Endometrium (tissue), 2 donors: ENCODE data around the gene CLK1.
"Not testable (repeated sequence)": the region's sequence is repeated elsewhere in the genome, so short reads cannot be mapped to it uniquely, and the experiment has no call there.

Experiments
- FAIRE-seq: peaks from 2 replicates; lab custom pipeline; 2012; peaks lifted over from hg19 to GRCh38; lab: Jason Lieb, UNC
- donor health status: control.
- donor health status: control.

Gene CLK1

DNA sequence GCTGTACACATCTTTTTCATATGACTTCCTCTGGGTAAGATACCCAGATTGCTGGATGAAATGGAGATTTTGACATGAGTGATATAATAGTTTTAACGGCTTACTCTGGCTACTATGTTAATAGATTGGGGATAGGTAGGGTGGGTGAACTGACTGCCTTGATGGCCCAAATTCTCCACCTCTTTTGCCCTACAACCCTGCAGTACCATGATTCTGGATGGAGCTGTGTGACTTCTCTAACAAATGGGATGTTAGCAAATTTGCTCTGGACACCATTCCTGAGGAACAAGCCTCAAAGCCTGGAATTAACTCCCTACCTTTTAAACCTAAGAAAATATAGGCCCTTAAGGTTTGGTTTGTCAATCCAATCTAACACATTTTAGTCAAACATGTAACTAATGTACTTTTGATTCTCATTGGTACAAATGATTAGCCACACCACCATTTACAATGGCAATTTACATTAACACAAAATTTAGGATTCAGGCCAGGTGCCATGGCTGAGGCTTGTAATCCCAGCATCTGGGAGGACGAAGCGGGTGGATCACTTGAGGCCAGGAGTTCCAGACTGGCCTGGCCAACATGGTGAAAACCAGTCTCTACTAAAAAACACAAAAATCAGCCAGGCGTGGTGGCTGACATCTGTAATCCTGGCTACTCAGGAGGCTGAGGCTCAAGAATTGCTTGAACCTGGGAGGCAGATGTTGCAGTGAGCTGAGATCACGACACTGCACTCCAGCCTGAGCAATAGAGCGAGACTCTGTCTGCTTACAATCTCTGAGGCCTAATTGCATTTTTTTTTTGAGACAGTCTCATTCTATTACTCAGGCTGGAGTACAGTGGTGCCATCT, 12.8 kb downstream of the CLK1 start:
- no peak for FAIRE-seq

DNA sequence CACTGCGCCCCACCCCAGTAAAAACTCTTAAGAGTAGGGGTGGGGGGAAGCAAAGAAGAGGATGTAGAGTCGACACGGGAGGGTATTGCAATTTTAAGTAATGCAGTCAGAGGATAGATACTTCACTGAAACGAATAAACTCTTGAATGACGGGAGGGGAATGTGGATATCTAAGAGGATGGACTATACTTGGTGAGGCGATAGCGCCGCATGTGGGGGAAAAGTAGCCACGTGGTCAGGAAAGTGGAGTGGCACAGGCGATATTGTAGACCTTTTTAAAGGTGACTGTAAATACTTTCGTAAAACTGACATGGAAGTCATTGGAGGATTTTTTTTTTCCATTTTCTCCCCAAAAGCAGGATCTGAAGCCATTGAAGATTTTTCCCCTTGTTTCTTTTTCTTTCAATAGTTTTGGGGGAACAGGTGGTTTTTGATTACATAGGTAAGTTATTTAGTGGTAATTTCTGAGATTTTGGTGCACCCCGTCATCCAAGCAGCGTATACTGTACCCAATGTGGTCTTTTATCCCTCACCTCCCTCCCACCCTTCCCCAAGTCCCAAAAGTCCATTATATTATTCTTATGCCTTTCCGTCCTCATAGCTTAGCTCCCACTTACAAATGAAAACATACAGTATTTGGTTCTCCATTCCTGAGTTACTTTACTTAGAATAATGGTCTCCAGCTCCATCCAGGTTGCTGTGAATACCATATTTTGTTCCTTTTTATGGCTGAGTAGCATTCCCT, 13.8 kb downstream of the CLK1 start:
- no peak for FAIRE-seq

DNA sequence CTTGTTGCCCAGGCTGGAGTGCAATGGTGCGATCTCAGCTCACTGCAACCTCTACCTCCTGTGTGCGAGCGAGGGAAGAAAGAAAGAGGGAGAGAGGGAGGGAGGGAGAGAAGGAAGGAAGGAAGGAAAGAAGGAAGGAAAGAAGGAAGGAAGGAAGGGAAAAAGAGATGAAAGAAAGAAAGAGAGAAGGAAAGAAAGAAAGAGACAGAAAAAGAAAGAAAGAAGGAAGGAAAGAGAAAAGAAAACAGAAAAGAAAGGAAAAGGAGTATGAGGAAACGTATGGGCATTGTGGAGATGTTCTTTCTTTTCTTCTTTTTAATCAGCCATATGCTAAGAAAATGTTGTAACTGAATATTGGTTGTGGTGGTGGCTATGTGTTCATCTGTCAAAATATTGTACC, 16.5 kb downstream of the CLK1 start:
- no peak for FAIRE-seq

DNA sequence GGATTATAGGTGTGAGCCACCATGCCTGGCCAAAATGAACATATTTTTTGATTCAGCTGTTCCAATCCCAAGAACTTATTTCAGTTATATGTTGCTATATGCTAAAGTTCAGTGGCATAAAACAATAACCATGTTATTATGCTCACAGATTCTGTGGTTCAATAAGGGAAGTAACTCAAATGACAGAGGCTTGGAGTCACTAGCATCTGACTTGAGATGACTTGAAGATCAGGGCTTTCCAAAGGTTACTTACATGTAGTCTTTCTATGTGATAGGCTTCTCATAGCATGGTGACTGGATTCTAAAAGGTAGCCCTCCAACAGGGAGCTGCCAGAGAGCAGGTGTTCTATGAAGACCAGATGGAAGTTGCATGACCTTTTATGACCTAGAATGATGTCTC, 17.2 kb downstream of the CLK1 start:
- no peak for FAIRE-seq

DNA sequence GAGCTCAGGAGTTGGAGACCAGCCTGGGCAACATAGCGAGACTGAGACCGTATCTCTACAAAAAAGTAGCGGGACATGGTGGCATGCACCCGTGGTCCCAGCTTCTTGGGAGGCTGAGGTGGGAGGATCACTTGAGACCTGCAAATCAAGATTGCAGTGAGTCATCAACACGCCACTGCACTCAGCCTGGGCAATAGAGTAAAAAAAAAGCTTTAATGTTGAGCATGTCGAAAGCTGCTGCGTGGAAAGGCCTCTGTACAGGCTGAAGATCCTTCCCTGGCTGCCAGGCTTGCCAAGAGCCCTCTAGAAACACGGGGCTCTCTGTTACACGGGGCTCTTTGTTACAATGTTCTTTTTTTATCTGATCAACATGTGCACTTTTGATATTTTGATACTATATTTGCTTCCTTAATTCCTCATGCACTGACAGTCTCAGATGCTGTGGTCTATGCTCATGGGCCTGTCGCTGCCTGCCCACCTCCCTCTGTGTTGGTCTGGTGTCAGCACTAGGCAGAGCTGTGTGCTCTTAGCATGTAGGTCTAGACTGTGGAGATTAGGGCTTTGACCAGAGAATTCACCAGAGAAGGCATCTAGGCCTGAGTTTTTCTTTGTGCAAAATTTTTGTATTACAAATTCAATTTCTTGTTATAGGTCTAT, 18.7 kb downstream of the CLK1 start:
- FAIRE-seq = no peak

DNA sequence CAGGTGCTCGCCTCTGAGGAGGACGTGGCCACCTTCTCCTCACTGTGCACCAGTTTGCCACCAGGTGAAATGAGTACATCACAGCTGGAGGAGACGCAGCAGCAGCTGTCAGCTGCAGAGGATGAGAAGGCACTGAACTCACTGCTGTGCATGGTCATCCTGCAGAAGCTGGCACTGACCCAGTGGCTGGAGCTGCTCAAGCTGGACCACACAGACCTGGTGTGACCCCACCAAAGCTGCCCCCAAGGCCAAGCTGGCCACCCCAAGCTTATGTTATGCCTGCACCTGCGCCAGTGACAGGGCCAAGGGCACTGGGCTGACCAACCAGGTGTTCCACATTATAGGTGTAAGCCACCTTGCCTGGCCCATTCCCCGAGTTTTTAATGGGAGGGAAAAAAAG, 19.3 kb downstream of the CLK1 start:
- no peak for FAIRE-seq

DNA sequence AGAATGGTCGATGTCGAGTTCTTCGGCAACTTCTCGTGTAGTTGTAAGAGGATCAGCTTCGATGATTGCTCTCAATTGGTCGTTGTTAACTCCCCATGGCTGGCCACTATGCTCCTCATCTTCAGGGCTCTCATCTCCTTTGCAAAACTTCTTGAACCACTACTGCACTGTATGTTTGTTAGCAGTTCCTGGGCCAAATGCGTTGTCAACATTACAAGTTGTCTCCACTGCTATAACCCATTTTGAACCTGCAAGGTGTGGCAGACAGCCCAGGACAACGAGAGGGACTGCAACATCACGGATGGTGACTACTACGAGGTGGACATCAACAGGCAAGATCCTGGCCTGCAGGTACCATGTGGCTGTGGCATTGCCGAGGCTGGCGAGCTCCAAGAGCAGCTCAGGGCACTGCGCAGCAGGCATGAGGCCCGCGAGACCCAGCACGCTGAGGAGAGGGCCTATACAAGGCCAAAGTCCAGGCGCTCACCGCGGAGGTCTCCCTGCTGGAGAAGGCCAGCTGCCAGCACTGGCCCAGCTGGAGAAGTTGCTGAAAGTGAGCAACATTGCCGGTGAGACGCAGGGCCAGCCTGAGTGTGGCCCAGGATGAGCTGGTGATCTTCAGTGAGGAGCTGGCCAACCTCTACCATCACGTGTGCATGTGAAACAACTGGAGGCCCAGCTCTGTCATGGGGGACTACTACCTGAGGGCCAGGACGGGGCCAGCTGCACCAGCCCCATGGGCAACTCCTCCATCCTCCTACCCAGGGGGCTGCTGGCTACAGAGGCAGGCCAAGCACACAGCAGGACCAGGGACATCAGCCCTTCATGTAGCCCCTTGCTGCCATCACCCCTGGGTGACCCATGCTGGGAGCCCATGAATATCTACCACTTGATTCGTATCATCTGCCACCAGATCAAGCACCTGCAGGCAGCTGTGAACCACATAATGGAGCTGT, 20.2 kb downstream of the CLK1 start:
- no peak for FAIRE-seq

DNA sequence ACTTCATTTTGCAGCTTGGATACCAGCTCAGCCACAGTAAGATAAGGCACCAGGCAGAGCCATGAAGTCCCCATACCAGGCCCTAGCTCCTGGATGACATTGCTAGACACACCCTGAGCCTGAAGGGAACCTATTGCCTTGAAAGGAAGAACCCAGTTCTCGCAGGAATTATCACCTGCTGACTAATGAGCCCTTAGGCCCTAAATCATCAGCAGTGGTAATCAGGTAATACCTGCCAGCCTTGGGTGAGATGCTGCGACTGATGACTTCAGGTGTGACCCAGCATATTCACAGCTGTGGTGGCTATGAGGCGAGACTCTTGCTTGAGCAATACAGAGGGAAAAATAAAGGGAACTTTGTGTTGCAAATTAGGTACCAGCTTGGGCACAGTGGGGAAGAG, 24.9 kb downstream of the CLK1 start:
- FAIRE-seq = no peak

DNA sequence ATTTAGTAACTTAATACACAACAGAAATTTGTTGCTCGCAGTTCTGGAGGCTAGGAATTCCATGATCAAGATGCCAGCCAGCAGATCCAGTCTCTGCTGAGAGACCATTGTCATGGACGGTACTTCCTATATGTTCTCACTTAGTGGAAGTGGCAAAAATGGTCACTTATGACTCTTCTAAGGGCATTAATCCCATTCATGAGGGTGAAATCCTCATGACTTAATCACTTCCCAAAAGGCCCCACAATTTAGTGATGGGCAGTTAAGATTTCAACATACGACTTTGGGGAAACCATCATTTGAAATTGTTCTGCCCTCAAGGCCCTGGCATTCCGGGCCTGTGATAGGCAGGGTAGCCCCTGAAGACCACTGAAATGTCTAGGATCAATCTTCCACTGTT, 29.8 kb downstream of the CLK1 start:
- no peak for FAIRE-seq

DNA sequence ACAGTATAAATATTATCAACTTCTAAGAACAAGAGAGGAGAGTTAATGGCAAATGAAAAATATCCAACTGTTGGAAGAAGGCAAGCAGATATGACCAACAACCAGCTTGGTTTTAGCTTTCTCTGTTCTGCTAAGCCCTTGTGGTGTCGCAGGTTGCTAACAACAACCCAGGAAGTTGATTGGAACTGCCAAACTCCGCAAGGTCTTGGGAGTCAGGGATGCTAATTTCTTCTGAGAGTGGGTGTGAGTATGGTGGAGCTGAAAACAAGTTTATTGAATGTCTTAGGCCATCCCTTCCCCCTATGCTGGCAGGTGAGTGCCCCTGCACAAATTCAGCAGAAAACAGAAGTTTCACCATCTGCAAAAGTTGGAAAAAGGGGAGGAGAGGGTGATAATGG, 35.2 kb downstream of the CLK1 start:
- FAIRE-seq = no peak

DNA sequence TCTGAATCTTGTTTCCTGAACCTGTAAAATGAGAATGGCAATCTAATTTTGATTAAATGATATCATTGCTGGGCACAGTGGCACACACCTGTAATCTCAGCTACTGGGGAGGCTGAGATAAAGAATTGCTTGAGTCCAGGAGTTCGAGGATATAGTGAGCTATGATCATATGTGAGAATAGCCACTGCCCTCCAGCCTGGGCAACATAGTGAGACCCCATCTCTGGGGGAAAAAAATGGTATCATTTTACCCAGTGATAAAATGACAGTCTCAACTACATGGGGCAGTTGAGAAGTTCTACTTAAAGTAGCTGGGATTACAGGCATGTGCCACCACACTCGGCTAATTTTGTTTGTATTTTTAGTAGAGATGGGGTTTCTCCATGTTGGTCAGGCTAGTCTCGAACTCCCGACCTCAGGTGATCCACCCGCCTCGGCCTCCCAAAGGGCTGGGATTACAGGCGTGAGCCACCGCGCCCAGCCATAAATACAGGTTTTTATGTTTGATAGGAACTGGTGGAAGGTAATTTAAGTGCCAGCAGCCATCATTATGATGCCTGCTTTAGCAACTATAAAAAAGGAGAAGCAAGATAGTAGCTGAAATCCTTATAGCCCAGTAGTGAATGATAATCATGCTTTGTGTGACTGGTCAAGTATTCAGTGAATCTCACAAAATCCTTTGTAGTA, 35.7 kb downstream of the CLK1 start:
- FAIRE-seq = no peak

DNA sequence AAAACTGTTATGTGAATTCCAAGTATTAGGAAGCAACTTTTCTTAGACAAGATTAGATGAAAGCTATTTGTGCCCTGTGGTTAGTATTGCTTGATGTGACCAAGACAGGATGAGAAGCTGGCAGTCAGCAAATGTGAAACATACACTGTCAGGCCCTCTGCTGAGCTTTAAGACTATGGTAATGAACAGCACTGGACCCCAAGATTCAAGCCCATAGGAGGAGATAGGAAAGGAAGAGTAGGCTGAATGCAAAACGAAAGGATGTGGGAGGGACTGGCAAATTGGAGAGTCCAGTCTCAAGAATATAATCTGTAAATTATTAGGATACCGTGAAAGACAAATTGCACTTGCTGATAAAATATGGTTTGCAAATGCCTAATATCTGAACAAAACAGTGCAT, 36.4 kb downstream of the CLK1 start:
- FAIRE-seq = no peak

DNA sequence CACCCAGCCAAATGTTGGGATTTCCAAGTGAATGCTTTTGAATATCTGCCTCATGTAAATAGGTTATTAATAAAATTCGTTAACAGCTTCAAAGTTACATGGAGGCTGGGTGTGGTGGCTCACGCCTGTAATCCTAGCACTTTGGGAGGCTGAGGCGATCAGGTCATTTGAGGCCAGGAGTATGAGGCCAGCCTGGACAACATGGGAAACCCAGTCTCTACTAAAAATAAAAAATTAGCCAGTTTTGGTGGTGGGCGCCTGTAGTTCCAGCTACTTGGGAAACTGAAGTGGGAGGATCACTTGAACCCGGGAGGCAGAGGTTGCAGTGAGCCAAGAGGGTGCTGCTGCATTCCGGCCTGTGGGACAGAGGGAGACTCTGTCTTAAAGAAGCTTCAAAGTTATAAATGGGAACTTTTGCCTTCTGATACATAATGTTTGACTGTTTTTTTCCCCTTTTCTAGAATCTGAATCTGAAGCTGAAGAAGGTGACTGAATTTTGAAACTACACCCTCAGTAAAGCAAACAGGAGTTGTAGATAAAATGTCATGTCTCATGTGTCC, 42.7 kb downstream of the CLK1 start:
- FAIRE-seq = no peak

DNA sequence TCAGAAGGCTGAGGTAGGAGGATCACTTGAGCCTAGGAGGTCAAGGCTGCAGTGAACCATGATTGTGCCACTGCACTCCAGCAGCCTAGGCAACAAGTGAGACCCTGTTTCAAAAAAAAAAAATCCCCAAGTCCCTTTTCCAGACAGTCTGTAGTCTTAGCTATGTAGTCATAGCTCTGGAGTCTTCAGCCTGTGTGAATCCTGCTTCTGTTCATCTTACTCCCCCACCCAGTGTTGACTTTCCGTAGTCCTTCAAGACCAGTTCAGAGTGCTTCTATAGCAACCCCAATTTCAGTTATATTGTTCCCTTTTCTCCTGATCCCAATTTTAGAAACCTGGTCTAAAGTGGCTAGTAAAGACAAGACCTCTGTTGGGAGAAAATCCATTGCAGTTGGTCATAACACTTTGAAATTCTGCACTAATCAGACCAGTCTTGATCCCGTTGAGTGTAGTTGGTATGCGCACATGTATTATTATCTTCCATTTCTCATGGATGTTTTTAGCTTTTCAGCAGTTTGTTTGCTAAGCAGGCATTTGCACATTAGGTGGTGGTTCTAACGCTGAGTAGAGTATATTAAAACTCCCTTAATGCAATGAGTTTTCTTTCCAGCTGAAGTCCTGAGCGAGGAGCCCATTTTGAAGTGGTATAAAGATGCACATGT, 43.8 kb downstream of the CLK1 start:
- FAIRE-seq = no peak

DNA sequence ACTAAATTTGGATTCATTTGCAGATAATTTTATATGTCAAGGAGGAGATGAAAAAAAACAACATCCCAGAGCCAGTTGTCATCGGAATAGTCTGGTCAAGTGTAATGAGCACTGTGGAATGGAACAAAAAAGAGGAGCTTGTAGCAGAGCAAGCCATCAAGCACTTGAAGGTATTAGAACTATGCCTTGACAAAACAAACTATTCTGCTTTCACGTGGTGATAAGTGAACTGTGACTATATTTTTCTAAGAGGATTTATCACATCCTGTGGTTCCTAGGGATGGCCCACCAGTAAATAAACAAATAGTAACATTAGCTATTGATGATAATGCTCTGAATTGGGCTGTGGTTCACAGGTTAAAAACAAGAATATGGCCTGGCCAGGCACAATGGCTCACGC, 45.7 kb downstream of the CLK1 start:
- FAIRE-seq = not testable (repeated sequence)

DNA sequence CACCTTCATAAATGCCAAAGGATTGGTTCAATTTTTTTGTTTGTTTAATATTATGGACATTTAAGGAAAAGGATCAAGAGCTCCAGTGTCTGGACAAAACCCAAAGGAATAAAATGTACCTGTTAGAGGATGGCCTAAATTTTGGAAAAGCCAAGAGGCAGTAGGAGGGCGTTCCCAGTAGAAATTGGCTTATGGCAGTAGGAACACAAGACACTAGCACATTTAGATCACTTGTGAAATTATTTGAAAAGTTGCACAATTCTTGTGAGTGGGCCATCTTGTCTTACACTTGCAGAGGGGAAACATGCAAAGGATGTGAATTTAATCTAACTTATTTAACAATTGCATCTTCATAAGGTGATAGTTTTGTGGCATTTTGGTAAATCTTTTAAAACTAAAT, 49.5 kb downstream of the CLK1 start:
- FAIRE-seq = no peak

DNA sequence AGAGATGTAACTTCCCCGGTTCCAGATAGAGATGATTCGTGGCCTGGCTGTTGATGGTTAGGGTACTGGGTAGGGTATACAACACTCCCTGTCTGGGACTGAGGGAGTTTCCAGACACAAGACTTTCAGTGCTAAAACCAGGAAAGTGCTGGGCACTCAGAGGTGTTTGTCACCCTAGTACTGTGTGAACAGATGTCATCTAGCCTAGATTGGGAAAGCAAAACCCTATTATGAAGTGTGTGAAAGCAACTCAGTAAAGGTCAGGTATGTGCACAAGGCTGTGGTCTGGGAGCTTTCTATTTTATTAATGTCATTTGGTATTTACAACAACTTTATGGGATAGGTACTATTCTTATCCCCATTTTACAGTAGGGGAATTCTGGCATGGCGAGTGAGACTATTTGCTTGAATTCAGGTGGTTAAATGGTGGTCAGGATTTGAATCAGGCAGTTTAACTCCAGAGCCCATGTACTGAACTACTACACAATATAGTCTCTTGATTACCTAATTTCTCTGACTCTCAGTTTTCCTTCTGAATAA, 50.1 kb downstream of the CLK1 start:
- FAIRE-seq = no peak

DNA sequence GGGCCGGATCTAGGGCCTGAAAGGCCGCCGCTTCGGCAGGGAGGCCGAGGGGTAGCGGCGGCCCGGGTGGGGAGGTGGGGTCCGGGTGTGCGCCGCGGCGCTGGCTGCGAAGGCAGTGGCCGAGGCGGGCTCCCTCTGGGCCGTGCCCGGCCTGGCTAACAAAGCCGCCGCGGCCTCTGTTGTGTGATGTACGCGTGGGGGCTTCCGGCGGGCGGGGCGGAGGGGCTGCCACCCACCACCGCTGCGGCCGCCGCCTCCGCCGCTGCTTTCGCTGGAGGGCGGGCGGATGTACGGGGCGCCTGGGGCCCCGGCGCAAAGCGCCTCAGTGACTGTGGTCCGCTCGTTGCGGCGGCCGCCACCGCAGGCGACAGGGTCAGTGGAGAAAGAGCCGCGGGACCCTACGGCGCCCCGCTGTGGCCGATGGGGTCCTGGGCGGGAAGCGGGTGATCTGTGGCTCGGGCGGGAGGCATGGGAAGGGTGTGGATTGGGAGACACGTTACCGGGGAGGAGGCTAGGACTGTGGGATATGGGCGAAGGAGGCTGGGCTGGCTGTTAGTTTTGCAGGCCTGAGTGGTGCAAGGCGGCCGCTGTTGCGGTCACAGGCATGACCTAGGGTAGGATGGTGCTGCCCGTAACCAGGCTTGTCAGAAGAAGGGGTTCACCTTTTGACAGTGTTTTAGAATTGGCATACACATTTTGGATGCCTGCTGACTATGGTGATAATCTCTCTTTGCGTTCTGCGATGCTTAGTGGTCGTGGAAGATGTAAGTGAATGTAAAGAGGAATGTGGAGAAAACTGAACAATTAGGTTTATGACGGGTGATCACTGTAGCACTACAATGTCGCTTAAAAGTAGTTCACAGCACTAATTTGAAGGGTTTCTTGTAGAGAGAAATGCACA, 52.1 kb downstream of the CLK1 start:
- no peak for FAIRE-seq
